ENCODE measurements around the gene AP5B1.
"Not testable (repeated sequence)": the region's sequence is repeated elsewhere in the genome, so short reads cannot be mapped to it uniquely, and the experiment has no call there.

The AP5B1 gene

GRCh38 chr11:65786008-65786785 lies 5.4 kb upstream of the AP5B1 start:
- no peak for DNase-seq (ENCODE audit: low read depth)

- DNase-seq (ENCODE audit: low read depth): no peak
Observed at GRCh38 chr11:65785319-65786007, 4.7 kb upstream of the AP5B1 start.

- DNase-seq (ENCODE audit: low read depth): no peak
Observed at GRCh38 chr11:65782816-65783228, 2.0 kb upstream of the AP5B1 start.

- DNase-seq (ENCODE audit: low read depth): no peak
Observed at GRCh38 chr11:65781962-65782815, 1.4 kb upstream of the AP5B1 start.

- DNase-seq (ENCODE audit: low read depth): no peak
Observed at GRCh38 chr11:65781152-65781961, 581 bp upstream of the AP5B1 start.

GRCh38 chr11:65779919-65780769 lies 632 bp downstream of the AP5B1 start:
- peak; percentile 10 for DNase-seq (ENCODE audit: low read depth)

- DNase-seq (ENCODE audit: low read depth): no peak
Observed at GRCh38 chr11:65779669-65779918, 1.2 kb downstream of the AP5B1 start.

GRCh38 chr11:65778901-65779668 lies 1.7 kb downstream of the AP5B1 start:
- DNase-seq (ENCODE audit: low read depth): no peak

- DNase-seq (ENCODE audit: low read depth): no peak
Observed at GRCh38 chr11:65778431-65778900, 2.3 kb downstream of the AP5B1 start.

GRCh38 chr11:65777821-65778361 lies 2.9 kb downstream of the AP5B1 start:
- no peak for DNase-seq (ENCODE audit: low read depth)

GRCh38 chr11:65777241-65777640 lies 3.5 kb downstream of the AP5B1 start:
- no peak for DNase-seq (ENCODE audit: low read depth)

GRCh38 chr11:65776710-65777141 lies 4.0 kb downstream of the AP5B1 start:
- DNase-seq (ENCODE audit: low read depth): no peak

- no peak for DNase-seq (ENCODE audit: low read depth)
Observed at GRCh38 chr11:65776196-65776595, 4.6 kb downstream of the AP5B1 start.

- DNase-seq (ENCODE audit: low read depth): no peak
Observed at GRCh38 chr11:65774525-65775306, 6.1 kb downstream of the AP5B1 start.

- DNase-seq (ENCODE audit: low read depth): no peak
Observed at GRCh38 chr11:65773784-65774411, 6.9 kb downstream of the AP5B1 start.

- no peak for DNase-seq (ENCODE audit: low read depth)
Observed at GRCh38 chr11:65771589-65772112, 9.1 kb downstream of the AP5B1 start.

GRCh38 chr11:65770951-65771567 lies 9.7 kb downstream of the AP5B1 start:
- DNase-seq (ENCODE audit: low read depth): no peak

- not testable (repeated sequence) for DNase-seq (ENCODE audit: low read depth)
Observed at GRCh38 chr11:65767806-65768205, 13.0 kb downstream of the AP5B1 start.
